ENCODE results near the gene SORCS2.

The SORCS2 gene

GRCh38 chr4:7186516-7187167, 5.7 kb upstream of the SORCS2 start:
- H3K9me3 ChIP-seq (ENCODE audit: control insufficient read depth in 2 of 2, low read length in 2 of 2) = no peaks in the 10 kb centered on the region
- H3K9ac ChIP-seq (ENCODE audit: low read length in 2 of 2) = no peak overlapping the region
- H3K27me3 ChIP-seq (ENCODE audit: control insufficient read depth in 1 of 2, insufficient read depth in 2 of 2, low read length in 2 of 2) = peaks cover 5 to 12% of the 10 kb centered on the region in 2 donors
- no peak overlapping the region for H3K27ac ChIP-seq (ENCODE audit: low read length)
- peaks cover 5% of the 10 kb centered on the region for H3K4me1 ChIP-seq (ENCODE audit: control insufficient read depth, insufficient read depth, low read length)
- no peak overlapping the region for H3K4me3 ChIP-seq (ENCODE audit: low read length in 2 of 2)
- H3K36me3 ChIP-seq (ENCODE audit: control insufficient read depth in 2 of 2, insufficient read depth in 2 of 2, low read length in 2 of 2) = no peaks in the 10 kb centered on the region

GRCh38 chr4:7187168-7187535, 5.2 kb upstream of the SORCS2 start:
- H3K4me3 ChIP-seq (ENCODE audit: low read length in 2 of 2) = no peak overlapping the region
- H3K27ac ChIP-seq (ENCODE audit: low read length) = no peak overlapping the region
- H3K27me3 ChIP-seq (ENCODE audit: control insufficient read depth in 1 of 2, insufficient read depth in 2 of 2, low read length in 2 of 2) = peaks cover 5 to 12% of the 10 kb centered on the region in 2 donors

GRCh38 chr4:7187691-7188090, 4.6 kb upstream of the SORCS2 start:
- Histone ChIP-seq H3K9ac (ENCODE audit: low read length in 2 of 2) (no peak overlapping the region), H3K27me3 (ENCODE audit: control insufficient read depth in 1 of 2, insufficient read depth in 2 of 2, low read length in 2 of 2) (peaks cover 5 to 12% of the 10 kb centered on the region in 2 donors), H3K27ac (ENCODE audit: low read length) (no peak overlapping the region)

More at GRCh38 chr4:7187168-7187535, 5.2 kb upstream of the SORCS2 start:
- Histone ChIP-seq H3K9me3 (ENCODE audit: control insufficient read depth in 2 of 2, low read length in 2 of 2) (no peaks in the 10 kb centered on the region), H3K4me1 (ENCODE audit: control insufficient read depth, insufficient read depth, low read length) (peaks cover 8% of the 10 kb centered on the region), H3K9ac (ENCODE audit: low read length in 2 of 2) (no peak overlapping the region), H3K36me3 (ENCODE audit: control insufficient read depth in 2 of 2, insufficient read depth in 2 of 2, low read length in 2 of 2) (no peaks in the 10 kb centered on the region)

GRCh38 chr4:7189066-7189465, 3.3 kb upstream of the SORCS2 start:
- Histone ChIP-seq H3K36me3 (ENCODE audit: control insufficient read depth in 2 of 2, insufficient read depth in 2 of 2, low read length in 2 of 2) (no peaks in the 10 kb centered on the region), H3K4me1 (ENCODE audit: control insufficient read depth, insufficient read depth, low read length) (peaks cover 21% of the 10 kb centered on the region), H3K27ac (ENCODE audit: low read length) (no peak overlapping the region), H3K4me3 (ENCODE audit: low read length in 2 of 2) (no peak overlapping the region), H3K9me3 (ENCODE audit: control insufficient read depth in 2 of 2, low read length in 2 of 2) (no peaks in the 10 kb centered on the region), H3K9ac (ENCODE audit: low read length in 2 of 2) (no peak overlapping the region), H3K27me3 (ENCODE audit: control insufficient read depth in 1 of 2, insufficient read depth in 2 of 2, low read length in 2 of 2) (peaks cover 18 to 21% of the 10 kb centered on the region in 2 donors)

More at GRCh38 chr4:7187691-7188090, 4.6 kb upstream of the SORCS2 start:
- no peaks in the 10 kb centered on the region for H3K9me3 ChIP-seq (ENCODE audit: control insufficient read depth in 2 of 2, low read length in 2 of 2)
- H3K4me1 ChIP-seq (ENCODE audit: control insufficient read depth, insufficient read depth, low read length) = peaks cover 8% of the 10 kb centered on the region
- H3K4me3 ChIP-seq (ENCODE audit: low read length in 2 of 2) = no peak overlapping the region
- no peaks in the 10 kb centered on the region for H3K36me3 ChIP-seq (ENCODE audit: control insufficient read depth in 2 of 2, insufficient read depth in 2 of 2, low read length in 2 of 2)

GRCh38 chr4:7189475-7190277, 2.7 kb upstream of the SORCS2 start:
- H3K9me3 ChIP-seq (ENCODE audit: control insufficient read depth in 2 of 2, low read length in 2 of 2) = no peaks in the 10 kb centered on the region
- no peak overlapping the region for H3K9ac ChIP-seq (ENCODE audit: low read length in 2 of 2)
- H3K27me3 ChIP-seq (ENCODE audit: control insufficient read depth in 1 of 2, insufficient read depth in 2 of 2, low read length in 2 of 2) = peaks cover 22 to 23% of the 10 kb centered on the region in 2 donors
- no peaks in the 10 kb centered on the region for H3K36me3 ChIP-seq (ENCODE audit: control insufficient read depth in 2 of 2, insufficient read depth in 2 of 2, low read length in 2 of 2)
- peaks cover 25% of the 10 kb centered on the region for H3K4me1 ChIP-seq (ENCODE audit: control insufficient read depth, insufficient read depth, low read length)
- H3K4me3 ChIP-seq (ENCODE audit: low read length in 2 of 2) = no peak overlapping the region
- H3K27ac ChIP-seq (ENCODE audit: low read length) = no peak overlapping the region

- no peaks in the 10 kb centered on the region for H3K36me3 ChIP-seq (ENCODE audit: control insufficient read depth in 2 of 2, insufficient read depth in 2 of 2, low read length in 2 of 2)
- no peak overlapping the region for H3K4me3 ChIP-seq (ENCODE audit: low read length in 2 of 2)
- H3K4me1 ChIP-seq (ENCODE audit: control insufficient read depth, insufficient read depth, low read length) = peaks cover 25% of the 10 kb centered on the region
- H3K27me3 ChIP-seq (ENCODE audit: control insufficient read depth in 1 of 2, insufficient read depth in 2 of 2, low read length in 2 of 2) = peaks cover 22 to 28% of the 10 kb centered on the region in 2 donors
- no peaks in the 10 kb centered on the region for H3K9me3 ChIP-seq (ENCODE audit: control insufficient read depth in 2 of 2, low read length in 2 of 2)
- H3K9ac ChIP-seq (ENCODE audit: low read length in 2 of 2) = no peak overlapping the region
- H3K27ac ChIP-seq (ENCODE audit: low read length) = no peak overlapping the region
Measured at GRCh38 chr4:7190278-7190594, 2.1 kb upstream of the SORCS2 start.

- H3K9ac ChIP-seq (ENCODE audit: low read length in 2 of 2) = no peak overlapping the region
- H3K27ac ChIP-seq (ENCODE audit: low read length) = no peak overlapping the region
- H3K4me3 ChIP-seq (ENCODE audit: low read length in 2 of 2) = no peak overlapping the region
- peaks cover 25% of the 10 kb centered on the region for H3K4me1 ChIP-seq (ENCODE audit: control insufficient read depth, insufficient read depth, low read length)
- no peaks in the 10 kb centered on the region for H3K9me3 ChIP-seq (ENCODE audit: control insufficient read depth in 2 of 2, low read length in 2 of 2)
- no peaks in the 10 kb centered on the region for H3K36me3 ChIP-seq (ENCODE audit: control insufficient read depth in 2 of 2, insufficient read depth in 2 of 2, low read length in 2 of 2)
- peaks cover 22 to 30% of the 10 kb centered on the region in 2 donors for H3K27me3 ChIP-seq (ENCODE audit: control insufficient read depth in 1 of 2, insufficient read depth in 2 of 2, low read length in 2 of 2)
Measured at GRCh38 chr4:7190691-7191545, 1.4 kb upstream of the SORCS2 start.

- Histone ChIP-seq H3K4me3 (ENCODE audit: low read length in 2 of 2) (peak overlapping the region; percentile 22 to 71), H3K9me3 (ENCODE audit: control insufficient read depth in 2 of 2, low read length in 2 of 2) (no peaks in the 10 kb centered on the region)
Measured at GRCh38 chr4:7191546-7192251, 639 bp upstream of the SORCS2 start.

GRCh38 chr4:7193030-7193958, 956 bp downstream of the SORCS2 start:
- no peak overlapping the region for H3K9ac ChIP-seq (ENCODE audit: low read length in 2 of 2)
- peaks cover 22 to 31% of the 10 kb centered on the region in 2 donors for H3K27me3 ChIP-seq (ENCODE audit: control insufficient read depth in 1 of 2, insufficient read depth in 2 of 2, low read length in 2 of 2)
- no peaks in the 10 kb centered on the region for H3K36me3 ChIP-seq (ENCODE audit: control insufficient read depth in 2 of 2, insufficient read depth in 2 of 2, low read length in 2 of 2)
- peaks cover 25% of the 10 kb centered on the region for H3K4me1 ChIP-seq (ENCODE audit: control insufficient read depth, insufficient read depth, low read length)
- H3K4me3 ChIP-seq (ENCODE audit: low read length in 2 of 2) = peak overlapping the region; percentile 53 to 71
- H3K27ac ChIP-seq (ENCODE audit: low read length) = no peak overlapping the region
- H3K9me3 ChIP-seq (ENCODE audit: control insufficient read depth in 2 of 2, low read length in 2 of 2) = no peaks in the 10 kb centered on the region

More at GRCh38 chr4:7191546-7192251, 639 bp upstream of the SORCS2 start:
- Histone ChIP-seq H3K36me3 (ENCODE audit: control insufficient read depth in 2 of 2, insufficient read depth in 2 of 2, low read length in 2 of 2) (no peaks in the 10 kb centered on the region), H3K4me1 (ENCODE audit: control insufficient read depth, insufficient read depth, low read length) (peaks cover 25% of the 10 kb centered on the region), H3K9ac (ENCODE audit: low read length in 2 of 2) (peak overlapping the region in 1 of 2 donors; percentile 21), H3K27me3 (ENCODE audit: control insufficient read depth in 1 of 2, insufficient read depth in 2 of 2, low read length in 2 of 2) (peaks cover 22 to 31% of the 10 kb centered on the region in 2 donors), H3K27ac (ENCODE audit: low read length) (no peak overlapping the region)

Data from stomach smooth muscle (tissue), 2 donors.